ENCODE results near the gene MBNL1.
A peak's percentile ranks its signal among the peaks of the same experiment; 100 is the strongest.

Gene MBNL1

GRCh38 chr3:152287898-152288576 lies 19.3 kb downstream of the MBNL1 start:
- no peak for DNase-seq (ENCODE audit: low read depth)
- TF ChIP-seq CTCF (conservative IDR thresholded peaks at IDR 0.05; ENCODE audit: low read depth, low read length) = no peak
- H3K4me3 ChIP-seq (ENCODE audit: low read depth, low read length) = no peak overlapping the region

GRCh38 chr3:152288681-152289080 lies 20.0 kb downstream of the MBNL1 start:
- DNase-seq (ENCODE audit: low read depth) = no peak
- no peak overlapping the region for H3K4me3 ChIP-seq (ENCODE audit: low read depth, low read length)
- TF ChIP-seq CTCF (conservative IDR thresholded peaks at IDR 0.05; ENCODE audit: low read depth, low read length) = no peak

- no peak overlapping the region for H3K4me3 ChIP-seq (ENCODE audit: low read depth, low read length)
- TF ChIP-seq CTCF (conservative IDR thresholded peaks at IDR 0.05; ENCODE audit: low read depth, low read length) = no peak
- DNase-seq (ENCODE audit: low read depth) = no peak
Observed at GRCh38 chr3:152289708-152290107, 21.0 kb downstream of the MBNL1 start.

- DNase-seq (ENCODE audit: low read depth) = no peak
- no peak overlapping the region for H3K4me3 ChIP-seq (ENCODE audit: low read depth, low read length)
- TF ChIP-seq CTCF (conservative IDR thresholded peaks at IDR 0.05; ENCODE audit: low read depth, low read length) = no peak
Observed at GRCh38 chr3:152290374-152290773, 21.6 kb downstream of the MBNL1 start.

GRCh38 chr3:152291238-152291637 lies 22.5 kb downstream of the MBNL1 start:
- no peak for TF ChIP-seq CTCF (conservative IDR thresholded peaks at IDR 0.05; ENCODE audit: low read depth, low read length)
- no peak overlapping the region for H3K4me3 ChIP-seq (ENCODE audit: low read depth, low read length)

GRCh38 chr3:152291649-152292066 lies 22.9 kb downstream of the MBNL1 start:
- TF ChIP-seq CTCF (conservative IDR thresholded peaks at IDR 0.05; ENCODE audit: low read depth, low read length) = no peak
- H3K4me3 ChIP-seq (ENCODE audit: low read depth, low read length) = no peak overlapping the region
- peak; percentile 67 for DNase-seq (ENCODE audit: low read depth)

More at GRCh38 chr3:152291238-152291637, 22.5 kb downstream of the MBNL1 start:
- no peak for DNase-seq (ENCODE audit: low read depth)

- H3K4me3 ChIP-seq (ENCODE audit: low read depth, low read length) = no peak overlapping the region
- DNase-seq (ENCODE audit: low read depth) = no peak
- TF ChIP-seq CTCF (conservative IDR thresholded peaks at IDR 0.05; ENCODE audit: low read depth, low read length) = no peak
Observed at GRCh38 chr3:152292366-152292765, 23.6 kb downstream of the MBNL1 start.
